Calu3 (cell line): ENCODE measurements around the gene IL24. TPM values are rescaled to one million over a fixed set of nuclear protein-coding genes. Genes with fewer than 3 reads are reported as not detected.

Experiments used
- BruUV-seq: library from RNA; stranded (reverse); fragments of 400-500 nt; replicated peaks from 2 replicates; lab custom pipeline; 2021; lab: Mats Ljungman, UMichigan
- CTCF ChIA-PET: fragments of 300-600 bp; sonication (Branson Sonifier 250); formaldehyde crosslinking; loops from one replicate; lab custom pipeline; 2022; ENCODE audit warnings: antibody characterized with exemption; lab: Charles Lee
- DNase-seq: peaks from one replicate; pipeline ENCODE4 v3.0.0; 2022
- H3K27ac Mint-ChIP-seq: one replicate; pipeline ENCODE4 v1.8.0; 2022; ENCODE audit warnings: mixed read lengths; ENCODE audit not compliant: unreplicated experiment
- H3K27me3 Mint-ChIP-seq: one replicate; pipeline ENCODE4 v1.8.0; 2022; ENCODE audit warnings: mixed read lengths; ENCODE audit not compliant: unreplicated experiment
- H3K36me3 Mint-ChIP-seq: one replicate; pipeline ENCODE4 v1.8.0; 2022; ENCODE audit warnings: mild to moderate bottlenecking, moderate library complexity, mixed read lengths; ENCODE audit not compliant: insufficient read depth, unreplicated experiment
- H3K4me1 Mint-ChIP-seq: one replicate; pipeline ENCODE4 v1.8.0; 2022; ENCODE audit warnings: mild to moderate bottlenecking, low read depth, mixed read lengths; ENCODE audit not compliant: unreplicated experiment
- H3K4me3 Mint-ChIP-seq: one replicate; pipeline ENCODE4 v1.8.0; 2022; ENCODE audit warnings: mild to moderate bottlenecking, low read depth, moderate library complexity, mixed read lengths; ENCODE audit not compliant: unreplicated experiment
- H3K9me3 Mint-ChIP-seq: one replicate; pipeline ENCODE4 v1.8.0; 2022; ENCODE audit warnings: low read depth, mixed read lengths; ENCODE audit not compliant: unreplicated experiment
- intact Hi-C: fragments of 100-400 bp; cut with micrococcal nuclease; formaldehyde crosslinking; loops from one replicate; pipeline ENCODE4 v1.10.0; 2022; ENCODE audit not compliant: unreplicated experiment
- total RNA-seq: library from RNA; stranded (reverse); gene quantifications from 2 replicates; pipeline ENCODE4 v1.2.3, GENCODE V29; 2022
- TF ChIP-seq, protein P1 (sequence below): fragments of 200-600 bp; IDR thresholded peaks from one replicate; pipeline ENCODE4 v1.8.0; 2022; ENCODE audit warnings: antibody characterized with exemption; ENCODE audit not compliant: unreplicated experiment

IL24 gene
- total RNA-seq, 1 experiment from 2014 or later, result not detected

DNA sequence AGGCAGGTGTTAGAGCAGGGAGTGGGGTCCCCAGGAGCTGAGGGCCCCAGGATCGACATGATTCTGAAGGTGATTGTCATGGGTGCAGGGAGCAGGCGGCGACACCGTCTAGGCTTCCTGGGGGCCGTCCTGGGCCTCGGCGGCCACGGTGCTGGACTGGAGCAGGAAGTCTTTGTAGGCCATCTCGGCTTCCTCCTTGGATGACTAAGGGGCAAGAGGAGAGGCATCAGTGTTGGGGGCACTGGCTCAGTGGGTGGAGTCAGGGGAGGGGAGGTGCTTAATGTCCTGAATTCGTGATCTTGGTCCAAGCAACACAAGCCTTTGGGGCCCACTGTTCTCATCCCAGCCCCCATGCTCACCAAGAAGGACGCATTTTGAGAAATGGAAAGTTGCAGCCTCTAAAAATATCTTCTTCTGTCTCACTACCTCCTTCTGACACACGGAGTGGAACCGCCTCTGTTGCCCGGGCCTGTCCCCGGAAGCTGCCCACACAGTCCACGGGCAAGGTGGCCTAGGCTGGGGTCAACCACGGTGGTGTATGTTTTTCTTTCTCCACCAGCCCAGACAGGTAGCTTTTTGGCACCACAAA lies 33.1 kb downstream of the IL24 start:
- BruUV-seq, result no TSS peak
- H3K4me1 Mint-ChIP-seq, result peaks cover 1% of the 10 kb centered on the region
- CTCF ChIA-PET, result interaction anchor here (0.8 to 1.5 kb wide), 3 partner anchors 13 to 52 kb away, joined by 3 read pairs; no protein-coding TSS in a partner anchor
- peaks cover 6% of the 10 kb centered on the region for H3K36me3 Mint-ChIP-seq
- no peak overlapping the region for H3K4me3 Mint-ChIP-seq
- intact Hi-C loops, result no loop called here
- no peaks in the 10 kb centered on the region for H3K27me3 Mint-ChIP-seq
- no peak overlapping the region for H3K27ac Mint-ChIP-seq
- TF ChIP-seq, protein P1, sequence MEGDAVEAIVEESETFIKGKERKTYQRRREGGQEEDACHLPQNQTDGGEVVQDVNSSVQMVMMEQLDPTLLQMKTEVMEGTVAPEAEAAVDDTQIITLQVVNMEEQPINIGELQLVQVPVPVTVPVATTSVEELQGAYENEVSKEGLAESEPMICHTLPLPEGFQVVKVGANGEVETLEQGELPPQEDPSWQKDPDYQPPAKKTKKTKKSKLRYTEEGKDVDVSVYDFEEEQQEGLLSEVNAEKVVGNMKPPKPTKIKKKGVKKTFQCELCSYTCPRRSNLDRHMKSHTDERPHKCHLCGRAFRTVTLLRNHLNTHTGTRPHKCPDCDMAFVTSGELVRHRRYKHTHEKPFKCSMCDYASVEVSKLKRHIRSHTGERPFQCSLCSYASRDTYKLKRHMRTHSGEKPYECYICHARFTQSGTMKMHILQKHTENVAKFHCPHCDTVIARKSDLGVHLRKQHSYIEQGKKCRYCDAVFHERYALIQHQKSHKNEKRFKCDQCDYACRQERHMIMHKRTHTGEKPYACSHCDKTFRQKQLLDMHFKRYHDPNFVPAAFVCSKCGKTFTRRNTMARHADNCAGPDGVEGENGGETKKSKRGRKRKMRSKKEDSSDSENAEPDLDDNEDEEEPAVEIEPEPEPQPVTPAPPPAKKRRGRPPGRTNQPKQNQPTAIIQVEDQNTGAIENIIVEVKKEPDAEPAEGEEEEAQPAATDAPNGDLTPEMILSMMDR, result no peak
- H3K9me3 Mint-ChIP-seq, result no peaks in the 10 kb centered on the region
- no peak for DNase-seq

DNA sequence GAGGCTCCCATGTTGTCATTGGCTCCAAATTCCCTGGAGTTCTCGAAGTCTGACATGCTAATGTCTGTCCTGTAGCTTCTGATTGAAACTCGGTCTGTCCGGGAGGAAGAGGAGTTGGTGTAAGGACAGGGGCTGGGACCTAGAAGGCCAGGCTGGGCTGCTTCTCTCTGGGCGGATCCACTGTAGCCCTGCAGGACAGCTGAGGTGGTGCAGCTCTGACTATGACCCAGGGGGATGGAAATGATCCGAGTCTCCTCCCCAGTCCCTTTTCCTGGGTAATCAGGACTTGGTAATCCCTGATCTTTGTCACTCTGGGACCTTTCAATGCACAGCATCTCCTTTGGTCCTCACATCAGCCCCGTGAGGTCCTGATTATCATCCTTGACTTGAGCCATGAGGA lies 34.5 kb downstream of the IL24 start:
- BruUV-seq, result no TSS peak
- Mint-ChIP-seq H3K27me3 (no peaks in the 10 kb centered on the region), H3K4me1 (peaks cover 8% of the 10 kb centered on the region), H3K9me3 (no peaks in the 10 kb centered on the region), H3K36me3 (peaks cover 11% of the 10 kb centered on the region), H3K4me3 (no peak overlapping the region), H3K27ac (no peak overlapping the region)
- no peak for DNase-seq
- intact Hi-C loops, result no loop called here
- CTCF ChIA-PET, result interaction anchor here (0.9 to 1.6 kb wide), 4 partner anchors 12 to 50 kb away, joined by 3 read pairs; no protein-coding TSS in a partner anchor
- TF ChIP-seq, protein P1, result no peak

GRCh38 chr1:206932177-206932576 lies 34.9 kb downstream of the IL24 start:
- TF ChIP-seq, protein P1, result no peak
- Mint-ChIP-seq H3K36me3 (peaks cover 11% of the 10 kb centered on the region), H3K27ac (no peak overlapping the region), H3K27me3 (no peaks in the 10 kb centered on the region), H3K4me3 (no peak overlapping the region), H3K9me3 (no peaks in the 10 kb centered on the region), H3K4me1 (peaks cover 8% of the 10 kb centered on the region)
- intact Hi-C loops, result no loop called here
- no TSS peak for BruUV-seq
- CTCF ChIA-PET, result interaction anchor here (0.9 to 1.6 kb wide), 3 partner anchors 13 to 49 kb away, joined by 3 read pairs; no protein-coding TSS in a partner anchor
- no peak for DNase-seq

DNA sequence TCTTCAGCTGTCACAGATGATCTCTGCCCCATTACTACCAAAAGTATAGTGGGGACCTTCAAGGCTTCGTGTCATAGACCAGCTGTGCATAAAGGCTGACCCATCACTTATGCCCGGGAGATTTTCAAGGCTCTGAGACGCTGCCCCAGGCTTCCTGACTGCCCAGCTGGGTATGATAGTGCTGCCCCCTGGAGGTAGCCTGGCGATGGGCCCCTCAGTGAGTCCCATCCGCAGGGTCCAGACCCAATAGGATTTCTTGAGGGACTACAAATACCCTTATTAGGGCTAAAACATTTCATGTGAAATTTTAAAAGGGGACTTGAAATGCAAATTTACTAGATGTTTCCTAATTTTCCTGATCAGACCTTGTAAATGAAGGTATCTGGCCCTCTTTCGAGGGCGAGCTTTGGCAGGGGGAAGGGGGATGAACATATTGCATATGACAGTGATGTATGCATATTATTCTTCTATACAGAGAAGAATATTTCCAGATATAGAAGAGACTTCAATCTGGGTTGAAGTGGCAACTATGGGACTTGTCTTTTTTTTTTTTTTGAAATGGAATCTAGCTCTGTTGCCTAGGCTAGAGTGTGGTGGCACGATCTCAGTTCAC lies 36.2 kb downstream of the IL24 start:
- TF ChIP-seq, protein P1, result peak; percentile 66
- intact Hi-C loops, result no loop called here

More for the DNA sequence above, 36.2 kb downstream of the IL24 start:
- Mint-ChIP-seq H3K9me3 (no peaks in the 10 kb centered on the region), H3K36me3 (peaks cover 11% of the 10 kb centered on the region), H3K4me3 (no peak overlapping the region), H3K27me3 (no peaks in the 10 kb centered on the region), H3K27ac (no peak overlapping the region), H3K4me1 (peaks cover 8% of the 10 kb centered on the region)
- no TSS peak for BruUV-seq
- peak; percentile 64 for DNase-seq
- CTCF ChIA-PET, result interaction anchor here (0.6 to 2.1 kb wide), 8 partner anchors 8 to 311 kb away, joined by 3 to 10 read pairs (median 4); no protein-coding TSS in a partner anchor
